LNCAP (cell line): Measurements from ENCODE around the gene TTLL12.

Experiments
- TF ChIP-seq, protein P1 (sequence below): fragments of 450-650 bp; IDR thresholded peaks from 2 replicates; pipeline ENCODE4 v1.5.1; 2017; ENCODE audit warnings: mild to moderate bottlenecking

TTLL12 gene

DNA sequence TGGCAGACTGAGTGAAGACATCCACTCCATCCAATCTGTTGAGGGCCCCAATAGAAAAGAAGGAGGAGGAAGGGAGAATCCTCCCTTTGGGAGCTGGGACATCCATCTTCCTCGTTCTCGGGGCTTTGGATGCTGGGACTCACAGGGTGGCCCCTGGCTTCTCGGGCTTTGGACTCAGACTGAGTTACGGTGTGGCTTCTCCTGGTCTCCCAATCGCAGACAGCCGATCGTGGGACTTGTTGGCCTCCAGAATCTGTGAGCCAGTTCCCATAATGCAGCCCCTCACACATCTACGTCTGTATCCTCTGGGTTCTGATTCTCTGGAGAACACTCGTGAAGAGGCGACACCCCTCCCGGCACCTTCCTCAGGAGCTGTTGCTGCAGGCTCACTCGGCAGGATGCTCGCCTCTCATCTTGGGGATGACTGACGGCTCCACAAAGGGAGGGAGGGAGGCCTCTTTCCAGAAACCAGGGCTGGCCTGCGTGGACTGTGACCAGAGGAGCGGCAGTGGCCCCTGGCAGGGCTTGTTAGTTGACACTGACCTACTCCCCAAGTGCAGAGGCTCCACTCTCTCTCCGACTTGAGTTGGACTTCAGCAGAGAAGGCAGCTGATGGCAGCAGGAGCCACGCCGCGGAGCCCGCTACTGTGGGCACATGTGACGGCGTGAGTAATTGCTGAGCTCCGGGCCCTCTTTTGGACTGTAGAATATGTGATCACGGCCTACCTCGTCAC, 14.7 kb upstream of the TTLL12 start:
- TF ChIP-seq, protein P1, sequence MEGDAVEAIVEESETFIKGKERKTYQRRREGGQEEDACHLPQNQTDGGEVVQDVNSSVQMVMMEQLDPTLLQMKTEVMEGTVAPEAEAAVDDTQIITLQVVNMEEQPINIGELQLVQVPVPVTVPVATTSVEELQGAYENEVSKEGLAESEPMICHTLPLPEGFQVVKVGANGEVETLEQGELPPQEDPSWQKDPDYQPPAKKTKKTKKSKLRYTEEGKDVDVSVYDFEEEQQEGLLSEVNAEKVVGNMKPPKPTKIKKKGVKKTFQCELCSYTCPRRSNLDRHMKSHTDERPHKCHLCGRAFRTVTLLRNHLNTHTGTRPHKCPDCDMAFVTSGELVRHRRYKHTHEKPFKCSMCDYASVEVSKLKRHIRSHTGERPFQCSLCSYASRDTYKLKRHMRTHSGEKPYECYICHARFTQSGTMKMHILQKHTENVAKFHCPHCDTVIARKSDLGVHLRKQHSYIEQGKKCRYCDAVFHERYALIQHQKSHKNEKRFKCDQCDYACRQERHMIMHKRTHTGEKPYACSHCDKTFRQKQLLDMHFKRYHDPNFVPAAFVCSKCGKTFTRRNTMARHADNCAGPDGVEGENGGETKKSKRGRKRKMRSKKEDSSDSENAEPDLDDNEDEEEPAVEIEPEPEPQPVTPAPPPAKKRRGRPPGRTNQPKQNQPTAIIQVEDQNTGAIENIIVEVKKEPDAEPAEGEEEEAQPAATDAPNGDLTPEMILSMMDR = no peak

DNA sequence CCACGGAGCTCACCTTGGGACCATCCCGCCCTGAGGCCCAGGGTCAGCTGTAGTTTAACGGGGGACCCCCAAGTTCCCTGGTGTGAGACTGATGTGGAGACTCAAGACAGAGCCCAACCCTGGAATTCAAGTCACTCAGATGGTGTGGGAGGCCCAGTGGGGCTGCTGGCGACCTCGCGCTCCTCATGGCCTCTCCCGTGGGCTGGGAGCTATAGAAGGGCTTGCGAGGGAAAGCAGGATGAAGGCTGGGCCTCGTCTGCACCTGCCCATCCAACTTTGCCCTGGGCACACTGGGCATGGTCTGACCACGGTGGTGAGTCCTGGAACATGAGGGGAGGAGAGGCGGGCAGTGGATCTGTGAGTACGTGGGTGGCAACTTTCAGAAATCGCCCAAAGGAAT, 13.6 kb upstream of the TTLL12 start:
- TF ChIP-seq, protein P1 = no peak

DNA sequence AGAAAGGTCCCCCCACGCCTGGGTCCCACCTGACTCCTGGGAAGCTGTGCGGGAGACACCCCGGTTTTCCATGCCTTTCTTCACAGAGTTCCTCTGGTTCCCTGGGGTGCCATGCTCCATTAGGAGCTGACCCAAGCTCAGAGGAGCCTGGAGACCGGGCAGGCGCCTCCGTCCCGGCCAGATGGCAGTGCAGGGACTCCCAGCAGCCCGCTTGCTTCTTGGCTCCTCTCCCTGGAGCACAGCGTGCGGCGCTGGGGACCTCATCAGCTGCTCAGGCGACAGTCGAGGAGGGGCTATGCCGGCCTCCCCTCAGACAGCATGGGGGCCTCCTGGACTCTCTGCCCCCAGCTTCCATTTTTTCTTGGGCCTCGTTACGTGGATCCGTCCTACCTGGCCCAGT, 13.1 kb upstream of the TTLL12 start:
- TF ChIP-seq, protein P1 = no peak

DNA sequence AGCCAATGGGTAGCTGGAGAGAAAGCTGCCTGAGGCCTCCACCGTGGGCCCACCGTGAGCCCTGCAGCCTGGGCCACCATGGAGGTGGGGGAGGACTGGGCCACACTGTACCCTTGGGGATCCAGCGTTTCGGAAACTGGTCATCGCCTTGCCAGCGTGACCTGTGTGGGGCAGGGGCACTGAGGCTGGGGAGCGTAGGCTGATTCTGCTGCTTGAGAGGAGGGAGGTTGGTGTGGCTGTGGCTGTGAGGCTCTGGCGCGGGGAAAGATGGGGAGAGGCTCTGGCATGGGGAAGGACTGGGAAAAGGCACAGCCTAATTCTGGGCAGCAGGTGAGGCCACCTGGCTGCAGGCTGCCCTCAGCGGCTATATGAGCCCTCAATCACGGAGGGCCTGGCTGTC, 12.6 kb upstream of the TTLL12 start:
- TF ChIP-seq, protein P1 = no peak

DNA sequence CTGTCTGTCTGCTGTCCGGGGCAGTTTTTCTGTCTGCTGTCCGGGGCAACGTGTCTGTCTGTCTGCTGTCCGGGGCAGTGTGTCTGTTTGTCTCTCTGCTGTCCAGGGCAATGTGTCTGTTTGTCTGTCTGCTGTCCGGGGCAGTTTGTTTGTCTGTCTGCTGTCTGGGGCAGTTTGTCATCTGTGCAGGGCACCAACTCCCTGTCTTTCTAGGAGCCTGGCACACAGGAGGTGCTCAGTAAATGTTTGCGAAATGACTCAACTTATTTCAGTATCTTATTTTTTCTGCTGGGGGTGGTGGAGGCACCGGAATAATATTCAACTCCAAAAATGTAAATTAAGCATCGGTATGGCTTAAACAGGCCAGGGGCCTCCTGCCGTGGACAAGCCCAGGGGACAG, 12.0 kb upstream of the TTLL12 start:
- TF ChIP-seq, protein P1 = no peak

DNA sequence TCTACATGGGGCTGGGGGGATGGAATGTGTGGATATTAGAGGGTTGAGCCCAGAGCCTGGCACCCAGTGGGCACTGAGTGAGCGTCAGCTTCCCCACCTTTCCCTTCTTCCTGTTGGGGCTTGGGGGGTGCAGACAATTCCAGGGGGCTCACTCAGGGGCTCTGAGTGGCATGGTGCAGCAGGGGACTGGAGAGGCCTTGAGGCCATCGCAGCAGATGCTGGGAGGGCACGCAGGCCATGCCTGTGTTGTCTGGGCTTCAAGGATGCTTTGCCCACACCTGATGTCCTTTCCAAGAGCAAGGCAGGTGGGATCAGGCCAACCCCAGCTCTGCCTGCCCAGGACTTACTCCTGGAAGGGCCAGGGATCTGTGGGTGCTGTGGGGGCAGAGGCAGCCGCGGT, 11.2 kb upstream of the TTLL12 start:
- TF ChIP-seq, protein P1 = no peak

DNA sequence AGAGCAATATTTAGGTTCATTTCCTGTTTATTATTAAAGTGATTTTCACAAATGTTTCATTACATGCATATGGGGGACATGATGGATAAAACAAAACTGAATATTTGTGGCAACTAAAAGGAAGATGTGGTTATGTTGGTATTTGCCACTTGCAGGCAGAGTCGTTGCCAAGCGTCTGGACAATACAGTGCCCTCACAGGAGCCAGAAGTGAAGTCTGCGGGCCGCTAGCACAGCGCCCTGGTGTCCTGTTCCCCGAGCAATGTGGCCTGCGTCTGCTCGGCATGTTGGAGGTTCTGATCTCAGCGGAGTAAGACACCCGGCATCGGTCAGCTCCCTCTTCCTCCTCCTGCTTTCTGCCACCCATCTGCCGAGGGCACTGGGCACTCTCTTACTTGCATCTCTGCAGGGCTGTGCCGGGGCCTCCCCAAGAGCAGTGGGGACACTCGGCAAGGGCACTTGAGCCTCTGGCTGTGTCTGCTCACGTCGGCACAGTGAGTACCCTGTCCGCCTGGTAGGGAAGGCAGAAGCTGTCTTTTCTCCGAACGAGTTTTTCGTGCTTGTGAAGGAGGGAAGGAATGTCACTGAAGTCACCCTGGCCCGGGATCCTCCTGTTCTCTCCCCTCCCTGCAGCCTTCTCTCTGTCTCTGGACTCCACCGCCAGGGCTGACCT, 10.5 kb upstream of the TTLL12 start:
- TF ChIP-seq, protein P1 = no peak
